Activated CD8-positive, alpha-beta memory T cell treated with anti-CD3 and anti-CD28 coated beads, Interleukin-2, amount 10 ng/mL, durations not matched to agents 7 days and 5 days (primary cell): ENCODE data around the gene EEF2K. TPM values are rescaled to one million over a fixed set of nuclear protein-coding genes. Genes with fewer than 3 reads are reported as not detected.

ENCODE experiments used
- ATAC-seq: fragments of 150-1000 bp; cut with Tn5 transposase; one replicate; pipeline ENCODE4 v1.10.0; 2021; ENCODE audit warnings: moderate library complexity
- CTCF ChIA-PET: fragments of 350-600 bp; sonication (Branson Sonifier 250); formaldehyde crosslinking; loops from one replicate; lab custom pipeline; 2021; ENCODE audit warnings: antibody characterized with exemption; lab: Charles Lee
- DNase-seq: peaks from one replicate; pipeline ENCODE4 v3.0.0-alpha.2; 2020
- H3K27ac Mint-ChIP-seq: one replicate; pipeline ENCODE4 v1.8.0; 2021; ENCODE audit warnings: mild to moderate bottlenecking, mixed read lengths
- H3K27me3 Mint-ChIP-seq: one replicate; pipeline ENCODE4 v1.8.0; 2021; ENCODE audit warnings: mixed read lengths
- H3K36me3 Mint-ChIP-seq: one replicate; pipeline ENCODE4 v1.8.0; 2021; ENCODE audit warnings: mild to moderate bottlenecking, mixed read lengths
- H3K4me1 Mint-ChIP-seq: one replicate; pipeline ENCODE4 v1.8.0; 2021; ENCODE audit warnings: mixed read lengths
- H3K4me3 Mint-ChIP-seq: one replicate; pipeline ENCODE4 v1.8.0; 2021; ENCODE audit warnings: mild to moderate bottlenecking, moderate library complexity, mixed read lengths
- H3K9me3 Mint-ChIP-seq: one replicate; pipeline ENCODE4 v1.8.0; 2022; ENCODE audit warnings: low read depth, mixed read lengths
- total RNA-seq, 2 experiments: library from RNA; stranded (reverse); gene quantifications; one replicate each; pipeline ENCODE4 v1.2.3, GENCODE V29; 2021

The EEF2K gene
- total RNA-seq, 2 experiments from 2014 or later: 34.8 to 36.7 TPM

DNA sequence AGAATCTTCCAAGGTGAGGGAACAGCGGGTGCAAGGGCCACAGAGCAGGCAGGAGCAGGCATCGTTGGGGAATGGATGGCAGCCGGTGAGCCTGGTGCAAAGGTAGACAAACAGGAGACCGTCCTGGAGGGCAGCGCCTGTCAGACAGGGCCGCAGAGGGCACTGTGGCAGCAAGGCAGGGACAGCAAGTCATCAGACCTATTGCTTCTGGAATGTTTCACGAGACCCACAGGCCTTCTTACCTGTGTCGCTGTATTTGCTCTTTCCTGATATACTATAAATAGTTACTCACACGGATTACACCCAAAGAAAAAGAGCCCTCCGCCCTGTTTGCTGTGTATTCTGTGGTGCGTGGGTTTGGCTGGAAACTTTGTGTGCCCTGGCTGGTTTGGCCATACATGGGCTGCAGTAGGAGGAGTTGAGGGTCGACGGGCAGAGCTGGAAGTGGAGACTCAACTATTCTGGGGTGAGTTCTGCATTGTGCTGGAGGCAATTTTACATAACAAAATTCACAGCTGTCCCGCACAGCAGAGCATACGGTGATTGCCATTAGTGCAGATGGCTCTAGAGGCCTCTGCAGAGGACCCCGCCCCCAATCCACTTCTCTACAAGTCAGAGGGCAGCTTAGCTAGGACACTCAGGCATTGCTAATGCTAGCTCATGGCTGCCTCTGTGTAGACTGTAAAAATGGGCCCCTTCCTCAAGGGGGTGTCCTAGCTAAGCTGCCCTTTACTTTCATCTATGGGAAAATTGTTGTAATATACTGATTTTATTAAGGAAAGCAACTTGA is 72.6 kb downstream of the EEF2K start:
- CTCF ChIA-PET: interaction anchor here (1.2 to 1.7 kb wide), 3 partner anchors 9 to 71 kb away, joined by 3 to 6 read pairs (median 3); partner anchors contain the start of genes EEF2K and POLR3E
- Mint-ChIP-seq H3K27me3 (no peaks in the 10 kb centered on the region), H3K27ac (no peak overlapping the region), H3K4me1 (no peaks in the 10 kb centered on the region), H3K36me3 (peaks cover 37% of the 10 kb centered on the region), H3K4me3 (no peak overlapping the region), H3K9me3 (no peaks in the 10 kb centered on the region)
- DNase-seq (no peak), ATAC-seq (no peak)

DNA sequence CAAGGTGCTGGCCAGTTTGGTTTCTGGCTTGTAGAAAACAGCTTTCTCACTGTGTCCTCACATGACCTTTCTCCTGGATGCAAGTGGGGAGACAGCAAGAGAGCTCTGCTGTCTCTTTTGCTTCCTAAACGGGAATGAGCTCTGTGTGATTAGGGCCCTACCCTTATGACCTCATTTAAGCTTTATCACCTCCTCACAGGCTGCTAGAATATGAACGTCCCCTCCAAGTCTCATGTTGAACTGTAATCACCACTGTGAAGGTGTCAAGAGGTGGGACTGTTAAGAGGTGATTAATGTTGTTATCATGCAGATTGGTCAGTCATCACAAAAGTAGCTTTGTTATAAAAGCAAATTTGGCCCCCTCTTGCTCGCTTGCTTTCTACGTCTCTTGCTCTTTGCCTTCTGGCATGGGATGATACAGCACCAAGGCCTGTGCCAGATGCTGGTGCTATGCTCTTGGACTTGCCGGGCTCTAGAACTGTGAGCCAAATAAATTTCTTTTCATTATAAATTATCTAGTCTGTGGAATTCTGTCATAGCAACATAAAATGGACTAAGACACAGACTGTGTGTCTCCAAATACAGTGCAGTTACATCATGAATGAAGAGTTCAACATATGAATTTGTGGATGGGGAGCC is 76.3 kb downstream of the EEF2K start:
- no peaks in the 10 kb centered on the region for H3K27me3 Mint-ChIP-seq
- H3K36me3 Mint-ChIP-seq: peaks cover 42% of the 10 kb centered on the region
- DNase-seq (no peak), ATAC-seq (no peak)
- no peaks in the 10 kb centered on the region for H3K9me3 Mint-ChIP-seq
- H3K27ac Mint-ChIP-seq: no peak overlapping the region
- no peaks in the 10 kb centered on the region for H3K4me1 Mint-ChIP-seq
- CTCF ChIA-PET: no interaction called here
- no peak overlapping the region for H3K4me3 Mint-ChIP-seq

DNA sequence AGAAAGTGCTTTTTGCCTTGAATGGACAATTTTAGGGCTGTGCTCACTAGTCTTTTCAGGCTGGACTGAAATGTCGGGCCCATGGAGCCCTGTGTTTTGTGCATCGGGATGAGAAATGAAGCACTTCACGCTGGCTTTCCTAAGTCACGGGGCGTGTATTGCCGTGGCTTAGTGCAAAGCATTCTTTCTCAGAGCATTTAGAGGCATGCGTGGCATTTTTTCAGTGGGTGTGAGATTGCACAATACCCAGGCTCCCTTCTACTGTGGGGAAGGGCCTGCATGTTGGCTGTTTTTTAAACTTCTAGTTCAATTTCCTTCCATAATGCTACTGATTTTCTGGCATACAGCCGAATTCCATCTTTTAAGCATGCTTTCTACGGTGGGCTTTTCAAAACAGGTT is 78.6 kb downstream of the EEF2K start:
- DNase-seq: no peak
- Mint-ChIP-seq H3K4me1 (no peaks in the 10 kb centered on the region), H3K36me3 (peaks cover 36% of the 10 kb centered on the region), H3K9me3 (no peaks in the 10 kb centered on the region), H3K27me3 (no peaks in the 10 kb centered on the region), H3K4me3 (no peak overlapping the region), H3K27ac (no peak overlapping the region)
- CTCF ChIA-PET: no interaction called here
- ATAC-seq: no peak

DNA sequence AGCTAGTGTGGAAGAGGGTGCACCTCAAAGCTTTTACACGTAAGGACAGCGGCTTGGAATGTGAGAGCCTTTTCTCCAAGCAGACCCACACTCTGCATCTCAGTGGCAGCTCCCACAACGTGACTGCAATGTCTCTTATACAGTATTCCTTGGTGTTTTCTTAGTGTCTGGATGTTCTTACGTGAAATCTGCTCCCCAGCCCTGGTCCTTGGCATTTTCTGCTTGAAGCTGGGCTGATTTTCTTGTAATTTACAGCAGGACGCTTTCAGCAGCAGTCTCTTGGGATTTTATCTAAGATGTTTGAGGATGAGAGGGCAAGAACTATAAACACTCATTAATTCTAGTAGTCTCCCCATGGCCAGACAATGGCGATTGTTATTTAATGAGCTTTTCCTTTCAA is 79.0 kb downstream of the EEF2K start:
- Mint-ChIP-seq H3K27me3 (no peaks in the 10 kb centered on the region), H3K36me3 (peaks cover 33% of the 10 kb centered on the region), H3K4me1 (no peaks in the 10 kb centered on the region), H3K9me3 (no peaks in the 10 kb centered on the region), H3K27ac (no peak overlapping the region), H3K4me3 (no peak overlapping the region)
- ATAC-seq (no peak), DNase-seq (no peak)
- CTCF ChIA-PET: no interaction called here

DNA sequence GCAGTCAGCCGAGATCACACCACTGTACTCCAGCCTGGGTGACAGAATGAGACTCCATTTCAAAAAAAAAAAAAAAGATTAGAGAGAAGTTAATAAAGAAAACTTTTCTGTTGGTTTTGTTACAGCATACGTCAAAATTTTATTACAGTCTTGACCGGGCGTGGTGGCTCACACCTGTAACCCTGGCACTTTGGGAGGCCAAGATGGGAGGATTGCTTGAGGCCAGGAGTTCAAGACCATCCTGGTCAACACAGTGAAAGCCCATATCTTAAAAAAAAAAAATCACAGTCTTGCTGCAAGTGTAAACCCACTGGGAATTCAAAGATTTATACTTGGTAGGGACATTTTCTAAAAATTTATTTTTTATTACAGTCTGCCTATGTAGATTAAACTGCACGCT is 84.9 kb downstream of the EEF2K start:
- H3K27ac Mint-ChIP-seq: no peak overlapping the region
- H3K9me3 Mint-ChIP-seq: no peaks in the 10 kb centered on the region
- peaks cover 4% of the 10 kb centered on the region for H3K4me1 Mint-ChIP-seq
- CTCF ChIA-PET: no interaction called here
- H3K4me3 Mint-ChIP-seq: no peak overlapping the region
- no peaks in the 10 kb centered on the region for H3K27me3 Mint-ChIP-seq
- ATAC-seq (no peak), DNase-seq (no peak)
- peaks cover 1% of the 10 kb centered on the region for H3K36me3 Mint-ChIP-seq

DNA sequence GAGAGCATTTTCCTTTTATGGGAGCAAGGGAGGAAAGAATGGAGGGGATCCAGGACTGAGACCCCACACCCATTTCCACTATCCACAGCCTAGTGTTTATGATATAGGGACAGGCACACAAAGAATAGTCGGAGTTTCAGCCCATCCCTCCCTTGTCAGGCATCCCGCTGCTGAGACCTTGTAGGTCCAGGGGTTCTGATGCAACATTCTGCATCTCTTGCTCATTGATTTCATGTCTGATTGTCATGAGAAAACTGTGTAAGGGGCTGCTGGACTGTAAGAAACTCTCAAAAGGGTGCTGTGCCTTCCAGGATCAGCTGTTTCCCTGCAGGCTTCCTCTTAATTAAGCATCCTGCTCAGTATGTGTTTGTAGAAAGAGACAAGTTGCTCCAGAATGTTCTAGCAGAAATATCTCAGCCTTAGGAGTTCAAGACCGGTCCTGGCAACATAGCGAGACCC is 85.8 kb downstream of the EEF2K start:
- Mint-ChIP-seq H3K9me3 (no peaks in the 10 kb centered on the region), H3K27me3 (no peaks in the 10 kb centered on the region), H3K4me3 (no peak overlapping the region), H3K27ac (no peak overlapping the region), H3K4me1 (peaks cover 8% of the 10 kb centered on the region), H3K36me3 (no peaks in the 10 kb centered on the region)
- CTCF ChIA-PET: interaction anchor here (0.9 kb wide), 2 partner anchors 9 to 95 kb away, joined by 3 to 4 read pairs; no protein-coding TSS in a partner anchor
- no peak for DNase-seq
- ATAC-seq: no peak

DNA sequence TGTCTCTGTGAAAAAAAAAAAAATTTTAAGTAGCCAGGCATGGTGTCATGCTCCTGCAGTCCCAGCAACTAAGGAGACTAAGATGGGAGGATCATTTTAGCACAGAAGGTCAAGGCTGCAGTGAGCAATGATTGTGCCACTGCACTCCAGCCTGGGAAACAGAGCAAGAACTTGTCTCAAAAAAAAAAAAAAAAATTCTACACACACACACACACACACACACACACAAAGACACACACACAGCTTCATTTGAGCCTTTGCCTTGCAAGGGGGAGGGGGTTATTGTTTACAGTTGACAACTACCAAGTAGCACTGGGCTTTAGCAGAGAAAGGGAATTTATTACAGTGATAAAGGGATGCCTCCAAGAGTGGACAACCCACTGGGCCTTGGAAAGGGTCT is 86.2 kb downstream of the EEF2K start:
- no peak for ATAC-seq
- Mint-ChIP-seq H3K27me3 (no peaks in the 10 kb centered on the region), H3K27ac (no peak overlapping the region), H3K4me1 (peaks cover 8% of the 10 kb centered on the region), H3K4me3 (no peak overlapping the region), H3K9me3 (no peaks in the 10 kb centered on the region), H3K36me3 (no peaks in the 10 kb centered on the region)
- DNase-seq: no peak
- CTCF ChIA-PET: interaction anchor here (0.9 kb wide), 2 partner anchors 8 to 96 kb away, joined by 3 to 4 read pairs; no protein-coding TSS in a partner anchor

DNA sequence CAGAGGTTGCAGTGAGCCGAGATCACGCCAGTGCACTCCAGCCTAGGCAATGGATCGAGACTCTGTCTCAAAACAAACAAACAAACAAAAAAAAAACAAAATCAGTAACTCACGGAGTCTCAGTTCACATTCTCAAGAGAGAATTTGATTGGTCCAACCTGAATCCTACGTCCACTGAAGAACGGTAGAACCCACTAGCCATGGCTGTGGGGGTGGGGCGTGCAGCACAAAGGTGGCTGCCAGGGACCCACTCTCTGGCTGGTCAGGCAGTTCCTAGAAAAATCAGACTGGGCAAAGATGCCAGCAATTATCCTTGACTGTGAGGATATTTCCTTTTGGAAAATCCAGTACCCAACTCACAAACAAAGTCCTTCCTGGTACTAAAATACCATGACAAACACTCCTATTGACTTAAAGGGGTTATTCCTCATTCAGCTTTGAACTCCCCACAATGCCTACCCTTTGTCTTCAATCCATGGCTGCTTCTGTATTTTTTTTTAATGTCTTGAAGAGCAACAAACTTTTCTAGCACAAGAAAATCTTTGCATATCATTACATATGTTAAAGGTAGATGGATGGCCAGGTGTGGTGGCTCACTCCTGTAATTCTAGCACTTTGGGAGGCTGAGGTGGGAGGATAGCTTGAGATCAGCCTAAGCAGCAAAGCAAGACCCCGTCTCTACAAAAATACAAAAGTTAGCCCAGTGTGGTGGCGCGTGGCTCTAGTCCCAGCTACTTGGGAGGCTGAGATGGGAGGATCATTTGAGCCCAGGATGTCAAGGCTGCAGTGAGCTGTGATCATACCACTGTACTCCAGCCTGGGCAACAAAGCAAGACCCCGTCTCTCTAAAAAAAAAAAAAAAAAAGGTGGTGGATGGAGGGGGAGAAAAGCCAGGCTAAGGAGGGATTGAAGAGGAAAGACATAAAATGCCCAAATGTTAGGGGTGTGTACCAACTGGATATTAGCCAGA is 87.3 kb downstream of the EEF2K start:
- Mint-ChIP-seq H3K27me3 (no peaks in the 10 kb centered on the region), H3K4me1 (peaks cover 10% of the 10 kb centered on the region), H3K36me3 (peaks cover 4% of the 10 kb centered on the region), H3K4me3 (no peak overlapping the region), H3K27ac (no peak overlapping the region), H3K9me3 (no peaks in the 10 kb centered on the region)
- CTCF ChIA-PET: interaction anchor here (8.5 kb wide), 1 partner anchor 86 kb away, joined by 113 read pairs; the partner anchor contains the start of gene EEF2K
- ATAC-seq (no peak), DNase-seq (no peak)

DNA sequence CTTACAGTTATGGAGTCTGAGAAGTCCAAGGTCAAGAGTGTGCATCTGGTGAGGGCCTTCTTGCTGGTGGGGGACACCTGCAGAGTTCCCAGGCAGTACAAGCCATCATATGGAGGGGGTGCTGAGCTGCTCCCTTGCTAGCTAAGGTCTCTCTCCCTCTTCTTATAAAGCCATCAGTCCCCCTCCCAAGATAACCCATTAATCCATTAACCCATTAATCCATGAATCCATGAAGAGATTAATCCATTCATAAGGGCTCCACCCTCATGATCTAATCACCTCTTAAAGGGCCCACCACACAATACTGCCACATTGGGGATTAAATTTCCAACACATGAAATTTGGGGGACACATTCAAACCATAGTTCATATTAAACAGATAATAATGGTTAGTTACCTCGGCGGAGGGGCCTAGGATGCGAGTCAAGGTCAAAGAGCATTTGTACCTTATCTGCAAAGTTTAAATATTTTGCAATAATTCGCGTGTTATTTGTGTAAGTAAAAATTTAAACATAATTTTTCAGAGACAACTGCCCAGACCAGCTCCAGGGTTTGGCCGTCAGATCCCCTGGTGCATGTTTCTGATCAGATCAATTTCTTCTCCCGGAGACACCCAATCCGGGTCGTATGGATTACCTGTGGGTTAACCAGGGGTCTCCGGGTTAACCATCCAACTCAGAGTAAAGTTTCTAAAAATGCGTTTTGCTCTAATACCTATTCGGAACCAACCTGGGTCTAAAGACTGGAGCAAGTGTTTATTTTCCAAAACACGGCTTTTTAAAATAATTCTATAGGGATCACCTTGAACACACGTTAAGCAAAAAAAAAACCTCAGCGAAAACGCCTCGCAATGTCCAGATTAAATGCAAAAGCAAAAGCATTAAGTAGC is 90.4 kb downstream of the EEF2K start:
- peaks cover 30% of the 10 kb centered on the region for H3K4me1 Mint-ChIP-seq
- DNase-seq (no peak), ATAC-seq (no peak)
- peak overlapping the region; percentile 96 for H3K27ac Mint-ChIP-seq
- H3K27me3 Mint-ChIP-seq: no peaks in the 10 kb centered on the region
- H3K9me3 Mint-ChIP-seq: no peaks in the 10 kb centered on the region
- CTCF ChIA-PET: interaction anchor here (0.6 to 8.5 kb wide), 20 partner anchors 9 to 344 kb away, joined by 3 to 204 read pairs (median 4); partner anchors contain the start of gene EEF2K
- H3K4me3 Mint-ChIP-seq: peak overlapping the region; percentile 95
- H3K36me3 Mint-ChIP-seq: peaks cover 6% of the 10 kb centered on the region

DNA sequence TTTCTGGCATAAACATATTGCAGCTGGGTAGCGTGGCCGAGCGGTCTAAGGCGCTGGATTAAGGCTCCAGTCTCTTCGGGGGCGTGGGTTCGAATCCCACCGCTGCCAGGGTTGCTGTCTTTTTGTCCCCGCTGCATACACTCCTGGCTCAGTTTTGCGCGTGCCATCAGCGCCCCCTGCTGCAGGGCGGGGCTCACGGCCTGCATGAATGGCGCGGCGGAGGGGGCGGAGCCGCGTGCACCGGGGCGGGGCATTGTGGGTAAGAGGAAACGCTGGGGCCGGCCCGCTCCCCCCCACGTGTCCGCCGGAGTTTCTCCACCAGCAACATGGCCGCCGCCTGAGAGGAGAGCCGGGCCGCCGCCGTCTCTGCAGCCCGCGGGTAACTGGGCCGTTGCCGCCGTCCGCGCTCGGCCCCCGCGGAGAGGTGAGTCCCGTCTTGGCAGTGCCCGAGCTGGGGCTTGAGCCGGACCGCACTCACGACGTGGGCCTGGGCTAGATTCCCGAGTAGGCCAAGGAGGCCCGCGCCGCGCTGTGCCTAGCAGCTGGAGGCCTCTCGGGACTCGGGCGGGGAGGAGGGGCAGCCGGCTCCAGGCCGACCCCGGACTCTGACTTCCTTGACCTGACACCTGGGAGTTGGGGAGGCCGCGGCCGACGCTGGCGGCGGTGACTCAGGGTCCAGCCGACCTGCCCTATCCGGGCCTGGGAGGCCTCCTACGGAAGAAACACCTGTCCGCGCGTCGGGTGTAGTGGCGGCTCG is 91.2 kb downstream of the EEF2K start, which contains the start of gene POLR3E:
Gene POLR3E (plus strand): TSS at position 296 of the 757 bp plus-strand sequence. CDS start 5,560 bp downstream, outside the sequence.
- ATAC-seq: peak; percentile 88
- peak; percentile 99 for DNase-seq
- CTCF ChIA-PET: interaction anchor here (0.7 to 8.5 kb wide), 19 partner anchors 8 to 290 kb away, joined by 3 to 204 read pairs (median 4); partner anchors contain the start of gene EEF2K
- H3K9me3 Mint-ChIP-seq: no peaks in the 10 kb centered on the region
- H3K27me3 Mint-ChIP-seq: no peaks in the 10 kb centered on the region
- H3K4me1 Mint-ChIP-seq: peaks cover 31% of the 10 kb centered on the region
- H3K27ac Mint-ChIP-seq: peak within 1 kb of the TSS; percentile 96
- H3K36me3 Mint-ChIP-seq: peaks cover 6% of the 10 kb centered on the region
- peak within 1 kb of the TSS; percentile 95 for H3K4me3 Mint-ChIP-seq

DNA sequence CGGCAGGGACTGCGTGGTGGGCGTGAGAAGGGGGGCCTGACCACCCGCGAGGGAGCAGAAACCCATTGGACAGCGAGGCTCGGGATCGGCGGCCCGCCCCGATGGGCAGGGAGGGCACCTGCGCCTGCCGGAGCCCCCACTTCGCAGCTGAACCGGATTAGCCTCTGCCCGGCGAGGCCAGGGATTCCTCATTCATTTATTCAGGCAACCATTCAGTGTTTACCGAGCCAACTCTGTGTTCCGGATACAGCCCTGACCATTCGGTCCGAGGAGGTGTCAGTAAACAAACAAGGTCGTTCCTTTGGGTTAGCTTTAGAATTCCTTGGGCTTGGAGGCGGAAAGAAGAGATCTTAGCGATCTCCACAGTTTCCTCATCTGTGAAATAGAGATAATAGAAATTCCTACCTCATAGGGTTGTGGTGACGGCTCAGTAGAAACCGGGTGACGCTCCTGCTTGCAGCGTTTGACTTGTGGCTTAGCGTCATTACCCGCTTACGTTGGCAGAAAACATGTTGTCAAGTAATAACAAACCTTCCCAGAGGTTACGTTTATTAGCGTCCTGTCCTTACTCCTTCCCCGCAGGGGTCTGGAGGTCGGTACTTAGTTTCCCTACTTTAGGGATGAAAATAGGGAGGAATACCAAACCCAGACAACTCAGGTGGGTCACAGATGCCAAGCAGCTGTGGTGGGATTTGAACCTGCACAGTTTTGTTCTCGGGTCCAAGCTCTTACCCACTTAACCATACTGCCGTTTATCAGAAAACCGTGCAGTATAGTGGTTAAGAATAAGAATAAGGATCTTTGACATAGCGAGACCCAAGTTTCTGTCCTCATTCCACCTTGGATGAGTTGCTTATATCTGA is 92.0 kb downstream of the EEF2K start:
- peak; percentile 92 for DNase-seq
- Mint-ChIP-seq H3K36me3 (peaks cover 6% of the 10 kb centered on the region), H3K4me3 (peak overlapping the region; percentile 95), H3K27me3 (no peaks in the 10 kb centered on the region), H3K4me1 (peaks cover 31% of the 10 kb centered on the region), H3K27ac (peak overlapping the region; percentile 96), H3K9me3 (no peaks in the 10 kb centered on the region)
- CTCF ChIA-PET: interaction anchor here (0.6 to 8.5 kb wide), 13 partner anchors 10 to 744 kb away, joined by 3 to 204 read pairs (median 4); partner anchors contain the start of gene EEF2K
- ATAC-seq: peak; percentile 46
